ENCODE results near the gene WHAMM. TPM values are rescaled to one million over a fixed set of nuclear protein-coding genes. Genes with fewer than 3 reads are reported as not detected.
A peak's percentile ranks its signal among the peaks of the same experiment; 100 is the strongest.

WHAMM gene
- total and polyA plus RNA-seq, 4 donors: 4.4 to 9.8 (median 7.3) TPM

GRCh38 chr15:82848241-82848993 lies 39.0 kb downstream of the WHAMM start:
- Histone ChIP-seq H3K4me3 (ENCODE audit: low read depth, low read length) (no peak overlapping the region), H3K36me3 (ENCODE audit: control insufficient read depth, insufficient read depth, low read length) (peaks cover 49% of the 10 kb centered on the region), H3K27me3 (ENCODE audit: control insufficient read depth, insufficient read depth, low read length) (no peaks in the 10 kb centered on the region), H3K27ac (ENCODE audit: low read depth, low read length) (no peak overlapping the region), H3K9me3 (ENCODE audit: control insufficient read depth, insufficient read depth, low read length) (no peaks in the 10 kb centered on the region), H3K4me1 (ENCODE audit: control insufficient read depth, insufficient read depth, low read length) (peaks cover 22% of the 10 kb centered on the region)
- no peak for DNase-seq (ENCODE audit: low read depth in 4 of 6, low spot score in 6 of 6)
- WGBS (ENCODE audit: insufficient coverage): 78% methylated on average over 7 of the region's 9 CpGs

GRCh38 chr15:82849556-82850512 lies 40.4 kb downstream of the WHAMM start:
- peaks cover 59% of the 10 kb centered on the region for H3K36me3 ChIP-seq (ENCODE audit: control insufficient read depth, insufficient read depth, low read length)
- DNase-seq (ENCODE audit: low read depth in 4 of 6, low spot score in 6 of 6): peak in 5 of 6 donors; percentile 35 to 90 (median 47)
- H3K4me1 ChIP-seq (ENCODE audit: control insufficient read depth, insufficient read depth, low read length): peaks cover 22% of the 10 kb centered on the region
- no peaks in the 10 kb centered on the region for H3K9me3 ChIP-seq (ENCODE audit: control insufficient read depth, insufficient read depth, low read length)
- H3K27ac ChIP-seq (ENCODE audit: low read depth, low read length): peak overlapping the region; percentile 71
- H3K4me3 ChIP-seq (ENCODE audit: low read depth, low read length): no peak overlapping the region
- no peaks in the 10 kb centered on the region for H3K27me3 ChIP-seq (ENCODE audit: control insufficient read depth, insufficient read depth, low read length)
- WGBS (ENCODE audit: insufficient coverage): 21% methylated on average over 20 of the region's 23 CpGs

GRCh38 chr15:82850731-82851130 lies 41.3 kb downstream of the WHAMM start:
- peaks cover 59% of the 10 kb centered on the region for H3K36me3 ChIP-seq (ENCODE audit: control insufficient read depth, insufficient read depth, low read length)
- no peak overlapping the region for H3K4me3 ChIP-seq (ENCODE audit: low read depth, low read length)
- peak in 2 of 6 donors; percentile 80 to 83 for DNase-seq (ENCODE audit: low read depth in 4 of 6, low spot score in 6 of 6)
- no peaks in the 10 kb centered on the region for H3K27me3 ChIP-seq (ENCODE audit: control insufficient read depth, insufficient read depth, low read length)
- no peaks in the 10 kb centered on the region for H3K9me3 ChIP-seq (ENCODE audit: control insufficient read depth, insufficient read depth, low read length)
- no peak overlapping the region for H3K27ac ChIP-seq (ENCODE audit: low read depth, low read length)
- peaks cover 22% of the 10 kb centered on the region for H3K4me1 ChIP-seq (ENCODE audit: control insufficient read depth, insufficient read depth, low read length)
- 61% methylated on average over 3 of the region's 7 CpGs for WGBS (ENCODE audit: insufficient coverage)

- H3K36me3 ChIP-seq (ENCODE audit: control insufficient read depth, insufficient read depth, low read length): peaks cover 55% of the 10 kb centered on the region
- H3K27ac ChIP-seq (ENCODE audit: low read depth, low read length): no peak overlapping the region
- no peaks in the 10 kb centered on the region for H3K27me3 ChIP-seq (ENCODE audit: control insufficient read depth, insufficient read depth, low read length)
- H3K4me1 ChIP-seq (ENCODE audit: control insufficient read depth, insufficient read depth, low read length): peaks cover 22% of the 10 kb centered on the region
- 84% methylated on average over 11 of the region's 14 CpGs for WGBS (ENCODE audit: insufficient coverage)
- no peak overlapping the region for H3K4me3 ChIP-seq (ENCODE audit: low read depth, low read length)
- H3K9me3 ChIP-seq (ENCODE audit: control insufficient read depth, insufficient read depth, low read length): no peaks in the 10 kb centered on the region
- DNase-seq (ENCODE audit: low read depth in 4 of 6, low spot score in 6 of 6): no peak
Measured at GRCh38 chr15:82851306-82851850, 42.0 kb downstream of the WHAMM start.

- no peak overlapping the region for H3K4me3 ChIP-seq (ENCODE audit: low read depth, low read length)
- 46% methylated on average over 9 of the region's 9 CpGs for WGBS (ENCODE audit: insufficient coverage)
- no peaks in the 10 kb centered on the region for H3K9me3 ChIP-seq (ENCODE audit: control insufficient read depth, insufficient read depth, low read length)
- no peak overlapping the region for H3K27ac ChIP-seq (ENCODE audit: low read depth, low read length)
- peaks cover 22% of the 10 kb centered on the region for H3K4me1 ChIP-seq (ENCODE audit: control insufficient read depth, insufficient read depth, low read length)
- H3K36me3 ChIP-seq (ENCODE audit: control insufficient read depth, insufficient read depth, low read length): peaks cover 48% of the 10 kb centered on the region
- no peaks in the 10 kb centered on the region for H3K27me3 ChIP-seq (ENCODE audit: control insufficient read depth, insufficient read depth, low read length)
- peak in 1 of 6 donors; percentile 17 for DNase-seq (ENCODE audit: low read depth in 4 of 6, low spot score in 6 of 6)
Measured at GRCh38 chr15:82851981-82852511, 42.6 kb downstream of the WHAMM start.

- Histone ChIP-seq H3K4me1 (ENCODE audit: control insufficient read depth, insufficient read depth, low read length) (peaks cover 22% of the 10 kb centered on the region), H3K4me3 (ENCODE audit: low read depth, low read length) (no peak overlapping the region), H3K27me3 (ENCODE audit: control insufficient read depth, insufficient read depth, low read length) (no peaks in the 10 kb centered on the region), H3K27ac (ENCODE audit: low read depth, low read length) (no peak overlapping the region), H3K9me3 (ENCODE audit: control insufficient read depth, insufficient read depth, low read length) (no peaks in the 10 kb centered on the region), H3K36me3 (ENCODE audit: control insufficient read depth, insufficient read depth, low read length) (peaks cover 42% of the 10 kb centered on the region)
- peak in 2 of 6 donors; percentile 51 to 73 for DNase-seq (ENCODE audit: low read depth in 4 of 6, low spot score in 6 of 6)
- 56% methylated on average over 16 of the region's 16 CpGs for WGBS (ENCODE audit: insufficient coverage)
Measured at GRCh38 chr15:82852941-82853561, 43.6 kb downstream of the WHAMM start.

GRCh38 chr15:82854554-82854953 lies 45.1 kb downstream of the WHAMM start:
- Histone ChIP-seq H3K4me3 (ENCODE audit: low read depth, low read length) (no peak overlapping the region), H3K36me3 (ENCODE audit: control insufficient read depth, insufficient read depth, low read length) (peaks cover 38% of the 10 kb centered on the region), H3K27me3 (ENCODE audit: control insufficient read depth, insufficient read depth, low read length) (no peaks in the 10 kb centered on the region), H3K27ac (ENCODE audit: low read depth, low read length) (no peak overlapping the region), H3K4me1 (ENCODE audit: control insufficient read depth, insufficient read depth, low read length) (peaks cover 17% of the 10 kb centered on the region), H3K9me3 (ENCODE audit: control insufficient read depth, insufficient read depth, low read length) (no peaks in the 10 kb centered on the region)
- DNase-seq (ENCODE audit: low read depth in 4 of 6, low spot score in 6 of 6): no peak
- 92% methylated on average over 21 of the region's 21 CpGs for WGBS (ENCODE audit: insufficient coverage)

GRCh38 chr15:82855286-82856100 lies 46.1 kb downstream of the WHAMM start:
- WGBS (ENCODE audit: insufficient coverage): 89% methylated on average over 8 of the region's 17 CpGs
- no peaks in the 10 kb centered on the region for H3K27me3 ChIP-seq (ENCODE audit: control insufficient read depth, insufficient read depth, low read length)
- no peak overlapping the region for H3K27ac ChIP-seq (ENCODE audit: low read depth, low read length)
- H3K36me3 ChIP-seq (ENCODE audit: control insufficient read depth, insufficient read depth, low read length): peaks cover 33% of the 10 kb centered on the region
- H3K4me1 ChIP-seq (ENCODE audit: control insufficient read depth, insufficient read depth, low read length): peaks cover 7% of the 10 kb centered on the region
- H3K4me3 ChIP-seq (ENCODE audit: low read depth, low read length): no peak overlapping the region
- DNase-seq (ENCODE audit: low read depth in 4 of 6, low spot score in 6 of 6): no peak
- H3K9me3 ChIP-seq (ENCODE audit: control insufficient read depth, insufficient read depth, low read length): no peaks in the 10 kb centered on the region

Measured in spinal cord (tissue), 10 donors.